ENCODE data around the gene RAB11FIP4. TPM values are rescaled to one million over a fixed set of nuclear protein-coding genes. Genes with fewer than 3 reads are reported as not detected.

The RAB11FIP4 gene
- total and polyA plus RNA-seq, 4 donors: 1.5 to 16.0 (median 3.3) TPM

GRCh38 chr17:31413874-31414549, 22.5 kb downstream of the RAB11FIP4 start (continued):
- TF ChIP-seq REST (IDR thresholded peaks at IDR 0.05) (no peak), GABPA (IDR thresholded peaks at IDR 0.05 in 1 of 2, conservative IDR thresholded peaks at IDR 0.05 in 1 of 2) (no peak), FOXA1 (IDR thresholded peaks at IDR 0.05) (no peak), NR2F2 (IDR thresholded peaks at IDR 0.05) (no peak)

- H3K9me3 ChIP-seq (ENCODE audit: control insufficient read depth in 4 of 4, low read length in 3 of 4): no peaks in the 10 kb centered on the region
- no peak overlapping the region for H3K9ac ChIP-seq (ENCODE audit: low read depth in 1 of 2, low read length in 2 of 2)
- H3K4me1 ChIP-seq (ENCODE audit: control insufficient read depth in 4 of 4, insufficient read depth in 4 of 4, low read length in 3 of 4): no peaks in the 10 kb centered on the region
- no peak overlapping the region for H3K27ac ChIP-seq (ENCODE audit: low read depth in 1 of 2, low read length in 2 of 2)
- DNase-seq (ENCODE audit: low spot score): no peak
- no peaks in the 10 kb centered on the region for H3K36me3 ChIP-seq (ENCODE audit: control insufficient read depth in 4 of 4, insufficient read depth in 3 of 4, low read depth in 1 of 4, low read length in 3 of 4)
- H3K27me3 ChIP-seq (ENCODE audit: control insufficient read depth in 4 of 4, insufficient read depth in 4 of 4, low read length in 3 of 4): no peaks in the 10 kb centered on the region
- 85% methylated on average over 6 of the region's 6 CpGs for WGBS
- no peak overlapping the region for H3K4me3 ChIP-seq (ENCODE audit: low read depth in 1 of 3, low read length in 3 of 3)
- no peak for TF ChIP-seq MAX (IDR thresholded peaks at IDR 0.05)
- no peak for TF ChIP-seq TAF1 (conservative IDR thresholded peaks at IDR 0.05)
- no peak for TF ChIP-seq RXRA (IDR thresholded peaks at IDR 0.05)
- no peak for TF ChIP-seq ATF3 (IDR thresholded peaks at IDR 0.05)
- TF ChIP-seq RAD21 (IDR thresholded peaks at IDR 0.05): no peak
- no peak for TF ChIP-seq FOXA2 (IDR thresholded peaks at IDR 0.05)
- TF ChIP-seq EGR1 (IDR thresholded peaks at IDR 0.05; ENCODE audit: low read depth in 2 of 2): no peak
- TF ChIP-seq JUND (IDR thresholded peaks at IDR 0.05): no peak
Measured at GRCh38 chr17:31414550-31414918, 23.1 kb downstream of the RAB11FIP4 start.

DNA sequence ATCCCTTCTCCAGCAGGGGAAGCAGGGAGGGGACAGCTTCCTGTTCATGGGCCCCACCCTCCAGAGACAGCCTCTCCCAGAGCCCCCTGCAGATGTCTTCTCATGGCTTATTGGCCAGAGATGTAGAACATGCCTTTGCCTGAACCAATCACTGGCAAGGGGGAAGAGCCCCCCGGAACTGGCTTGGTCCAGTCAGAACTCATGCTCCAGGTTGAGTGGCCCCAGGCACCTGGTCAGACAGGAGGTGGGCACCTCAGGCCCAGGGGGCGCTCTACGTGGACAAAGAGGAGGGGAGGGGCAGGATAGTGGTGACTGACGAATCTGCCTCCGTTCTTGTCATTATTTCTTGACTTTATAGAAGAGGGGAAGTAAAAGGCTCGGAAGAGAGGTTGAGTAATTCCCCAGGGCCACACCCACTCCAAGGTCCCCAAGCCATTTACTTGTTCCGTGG, 23.6 kb downstream of the RAB11FIP4 start:
- Histone ChIP-seq H3K9ac (ENCODE audit: low read depth in 1 of 2, low read length in 2 of 2) (no peak overlapping the region), H3K36me3 (ENCODE audit: control insufficient read depth in 4 of 4, insufficient read depth in 3 of 4, low read depth in 1 of 4, low read length in 3 of 4) (no peaks in the 10 kb centered on the region), H3K27ac (ENCODE audit: low read depth in 1 of 2, low read length in 2 of 2) (no peak overlapping the region), H3K9me3 (ENCODE audit: control insufficient read depth in 4 of 4, low read length in 3 of 4) (no peaks in the 10 kb centered on the region), H3K27me3 (ENCODE audit: control insufficient read depth in 4 of 4, insufficient read depth in 4 of 4, low read length in 3 of 4) (no peaks in the 10 kb centered on the region), H3K4me3 (ENCODE audit: low read depth in 1 of 3, low read length in 3 of 3) (no peak overlapping the region), H3K4me1 (ENCODE audit: control insufficient read depth in 4 of 4, insufficient read depth in 4 of 4, low read length in 3 of 4) (no peaks in the 10 kb centered on the region)
- TF ChIP-seq MAX (IDR thresholded peaks at IDR 0.05) (no peak), ZBTB33 (IDR thresholded peaks at IDR 0.05) (no peak), HNF4A (conservative IDR thresholded peaks at IDR 0.05) (no peak), RXRA (IDR thresholded peaks at IDR 0.05) (no peak), YY1 (IDR thresholded peaks at IDR 0.05) (no peak), NR2F2 (IDR thresholded peaks at IDR 0.05) (no peak), FOXA1 (IDR thresholded peaks at IDR 0.05) (no peak), JUND (IDR thresholded peaks at IDR 0.05) (no peak), TAF1 (conservative IDR thresholded peaks at IDR 0.05) (no peak)
- 65% methylated on average over 7 of the region's 7 CpGs for WGBS
- DNase-seq (ENCODE audit: low spot score): no peak

Measured in liver (tissue), 9 donors.